ENCODE data around the gene GET4.

DNA sequence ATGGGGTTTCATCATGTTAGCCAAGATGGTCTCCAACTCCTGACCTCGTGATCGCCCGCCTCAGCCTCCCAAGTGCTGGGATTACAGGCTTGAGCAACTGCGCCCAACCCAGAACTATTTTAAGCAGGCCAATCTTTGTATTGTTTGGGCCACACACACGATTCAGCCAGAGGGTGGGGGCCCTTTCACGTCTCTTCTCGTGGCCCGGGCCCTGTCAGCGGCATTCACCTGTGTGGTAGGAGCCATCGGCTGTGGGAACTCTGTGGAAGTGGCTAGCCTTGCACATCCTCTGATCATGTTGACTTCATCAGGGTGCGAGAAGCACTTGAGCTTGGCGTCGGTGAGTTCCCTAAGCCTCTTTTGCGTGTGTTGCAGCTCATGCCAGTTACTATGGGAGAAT lies 27.2 kb upstream of the GET4 start:
- TF ChIP-seq POLR2A (IDR thresholded peaks at IDR 0.05), result no peak
- TF ChIP-seq, protein P1, sequence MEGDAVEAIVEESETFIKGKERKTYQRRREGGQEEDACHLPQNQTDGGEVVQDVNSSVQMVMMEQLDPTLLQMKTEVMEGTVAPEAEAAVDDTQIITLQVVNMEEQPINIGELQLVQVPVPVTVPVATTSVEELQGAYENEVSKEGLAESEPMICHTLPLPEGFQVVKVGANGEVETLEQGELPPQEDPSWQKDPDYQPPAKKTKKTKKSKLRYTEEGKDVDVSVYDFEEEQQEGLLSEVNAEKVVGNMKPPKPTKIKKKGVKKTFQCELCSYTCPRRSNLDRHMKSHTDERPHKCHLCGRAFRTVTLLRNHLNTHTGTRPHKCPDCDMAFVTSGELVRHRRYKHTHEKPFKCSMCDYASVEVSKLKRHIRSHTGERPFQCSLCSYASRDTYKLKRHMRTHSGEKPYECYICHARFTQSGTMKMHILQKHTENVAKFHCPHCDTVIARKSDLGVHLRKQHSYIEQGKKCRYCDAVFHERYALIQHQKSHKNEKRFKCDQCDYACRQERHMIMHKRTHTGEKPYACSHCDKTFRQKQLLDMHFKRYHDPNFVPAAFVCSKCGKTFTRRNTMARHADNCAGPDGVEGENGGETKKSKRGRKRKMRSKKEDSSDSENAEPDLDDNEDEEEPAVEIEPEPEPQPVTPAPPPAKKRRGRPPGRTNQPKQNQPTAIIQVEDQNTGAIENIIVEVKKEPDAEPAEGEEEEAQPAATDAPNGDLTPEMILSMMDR (IDR thresholded peaks at IDR 0.05), result no peak
